ENCODE data around the gene LBHD2.

DNA sequence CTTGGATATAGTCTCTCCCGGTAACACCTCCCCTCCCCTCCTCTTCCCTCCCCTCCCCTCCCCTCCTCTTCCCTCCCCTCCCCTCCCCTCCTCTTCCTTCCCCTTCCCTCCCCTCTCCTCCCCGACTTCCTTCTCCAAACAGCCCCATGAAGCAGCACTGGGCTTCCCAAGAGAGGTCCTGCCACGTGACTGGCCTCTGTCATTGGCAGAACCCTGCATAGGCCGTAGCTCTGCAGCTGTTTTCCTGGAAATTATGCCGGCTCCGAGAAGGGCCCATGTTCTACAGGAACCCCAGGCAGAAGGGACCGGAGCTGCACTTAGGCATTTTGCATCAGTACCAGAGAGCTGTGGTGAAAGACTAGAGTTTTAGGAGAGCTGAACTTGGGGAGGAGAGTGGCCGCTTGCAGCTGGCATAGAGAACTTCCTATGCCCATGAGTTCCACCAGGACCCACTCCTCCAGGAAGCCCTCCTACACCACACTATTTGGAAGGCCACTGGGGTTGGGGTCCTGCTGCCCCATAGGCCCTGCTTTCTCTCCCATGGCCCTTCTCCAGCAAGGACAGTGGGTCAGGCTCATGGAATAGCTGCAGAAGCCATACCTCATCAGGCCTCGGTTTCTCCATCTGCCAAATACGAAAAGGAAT is 34.1 kb downstream of the LBHD2 start:
- TF ChIP-seq, protein P1, sequence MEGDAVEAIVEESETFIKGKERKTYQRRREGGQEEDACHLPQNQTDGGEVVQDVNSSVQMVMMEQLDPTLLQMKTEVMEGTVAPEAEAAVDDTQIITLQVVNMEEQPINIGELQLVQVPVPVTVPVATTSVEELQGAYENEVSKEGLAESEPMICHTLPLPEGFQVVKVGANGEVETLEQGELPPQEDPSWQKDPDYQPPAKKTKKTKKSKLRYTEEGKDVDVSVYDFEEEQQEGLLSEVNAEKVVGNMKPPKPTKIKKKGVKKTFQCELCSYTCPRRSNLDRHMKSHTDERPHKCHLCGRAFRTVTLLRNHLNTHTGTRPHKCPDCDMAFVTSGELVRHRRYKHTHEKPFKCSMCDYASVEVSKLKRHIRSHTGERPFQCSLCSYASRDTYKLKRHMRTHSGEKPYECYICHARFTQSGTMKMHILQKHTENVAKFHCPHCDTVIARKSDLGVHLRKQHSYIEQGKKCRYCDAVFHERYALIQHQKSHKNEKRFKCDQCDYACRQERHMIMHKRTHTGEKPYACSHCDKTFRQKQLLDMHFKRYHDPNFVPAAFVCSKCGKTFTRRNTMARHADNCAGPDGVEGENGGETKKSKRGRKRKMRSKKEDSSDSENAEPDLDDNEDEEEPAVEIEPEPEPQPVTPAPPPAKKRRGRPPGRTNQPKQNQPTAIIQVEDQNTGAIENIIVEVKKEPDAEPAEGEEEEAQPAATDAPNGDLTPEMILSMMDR (IDR thresholded peaks at IDR 0.05), result no peak
- no peak for TF ChIP-seq POLR2A (IDR thresholded peaks at IDR 0.05)

All from right lobe of liver (tissue), 4 donors.